ENCODE results near the gene SEMG1.

The SEMG1 gene

DNA sequence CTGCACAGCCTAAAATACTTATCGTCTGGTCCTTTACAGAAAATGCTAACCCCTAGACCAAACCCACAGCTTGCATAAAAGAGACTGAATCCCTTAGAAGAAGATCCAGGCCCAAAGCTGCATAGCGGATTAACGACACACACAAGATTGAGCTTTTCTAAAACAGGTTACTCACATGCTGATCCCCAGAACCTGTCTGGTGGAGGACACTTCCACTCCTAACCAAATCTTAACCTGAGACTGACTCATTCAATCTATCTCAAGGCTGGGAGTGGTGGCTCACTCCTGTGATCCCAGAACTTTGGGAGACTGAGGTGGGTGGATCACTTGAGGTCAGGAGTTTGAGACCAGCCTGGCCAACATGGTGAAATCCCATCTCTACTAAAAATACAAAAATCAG, 50.3 kb downstream of the SEMG1 start:
- DNase-seq (ENCODE audit: insufficient read length, low spot score) (no peak), FAIRE-seq (no peak)
- TF ChIP-seq, protein P1, sequence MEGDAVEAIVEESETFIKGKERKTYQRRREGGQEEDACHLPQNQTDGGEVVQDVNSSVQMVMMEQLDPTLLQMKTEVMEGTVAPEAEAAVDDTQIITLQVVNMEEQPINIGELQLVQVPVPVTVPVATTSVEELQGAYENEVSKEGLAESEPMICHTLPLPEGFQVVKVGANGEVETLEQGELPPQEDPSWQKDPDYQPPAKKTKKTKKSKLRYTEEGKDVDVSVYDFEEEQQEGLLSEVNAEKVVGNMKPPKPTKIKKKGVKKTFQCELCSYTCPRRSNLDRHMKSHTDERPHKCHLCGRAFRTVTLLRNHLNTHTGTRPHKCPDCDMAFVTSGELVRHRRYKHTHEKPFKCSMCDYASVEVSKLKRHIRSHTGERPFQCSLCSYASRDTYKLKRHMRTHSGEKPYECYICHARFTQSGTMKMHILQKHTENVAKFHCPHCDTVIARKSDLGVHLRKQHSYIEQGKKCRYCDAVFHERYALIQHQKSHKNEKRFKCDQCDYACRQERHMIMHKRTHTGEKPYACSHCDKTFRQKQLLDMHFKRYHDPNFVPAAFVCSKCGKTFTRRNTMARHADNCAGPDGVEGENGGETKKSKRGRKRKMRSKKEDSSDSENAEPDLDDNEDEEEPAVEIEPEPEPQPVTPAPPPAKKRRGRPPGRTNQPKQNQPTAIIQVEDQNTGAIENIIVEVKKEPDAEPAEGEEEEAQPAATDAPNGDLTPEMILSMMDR (IDR thresholded peaks at IDR 0.05; ENCODE audit: insufficient read depth, missing control alignments), result no peak

GRCh38 chr20:45257711-45258110, 50.9 kb downstream of the SEMG1 start:
- DNase-seq (ENCODE audit: insufficient read length, low spot score) (no peak), FAIRE-seq (no peak)
- TF ChIP-seq, protein P1 (IDR thresholded peaks at IDR 0.05; ENCODE audit: insufficient read depth, missing control alignments), result no peak

DNA sequence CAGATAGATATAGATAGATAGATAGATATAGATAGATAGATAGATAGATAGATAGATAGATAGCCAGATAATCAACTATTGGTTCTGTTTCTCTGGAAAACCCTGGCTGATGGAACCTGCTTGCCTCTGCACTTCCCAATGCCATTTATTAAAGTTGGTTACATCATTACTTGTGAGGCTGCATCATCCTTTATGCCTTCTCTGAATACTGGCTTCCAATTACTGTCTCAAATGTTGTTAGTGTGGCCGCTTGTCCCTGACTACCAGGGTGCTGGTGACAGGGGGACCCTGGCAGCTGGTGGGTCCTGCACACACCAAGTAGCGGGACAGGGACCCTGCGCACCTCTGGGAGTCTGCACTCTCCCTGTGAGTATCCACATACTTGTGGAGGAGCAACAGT, 51.4 kb downstream of the SEMG1 start:
- TF ChIP-seq, protein P1 (IDR thresholded peaks at IDR 0.05; ENCODE audit: insufficient read depth, missing control alignments), result no peak
- no peak for DNase-seq (ENCODE audit: insufficient read length, low spot score)
- FAIRE-seq, result no peak

DNA sequence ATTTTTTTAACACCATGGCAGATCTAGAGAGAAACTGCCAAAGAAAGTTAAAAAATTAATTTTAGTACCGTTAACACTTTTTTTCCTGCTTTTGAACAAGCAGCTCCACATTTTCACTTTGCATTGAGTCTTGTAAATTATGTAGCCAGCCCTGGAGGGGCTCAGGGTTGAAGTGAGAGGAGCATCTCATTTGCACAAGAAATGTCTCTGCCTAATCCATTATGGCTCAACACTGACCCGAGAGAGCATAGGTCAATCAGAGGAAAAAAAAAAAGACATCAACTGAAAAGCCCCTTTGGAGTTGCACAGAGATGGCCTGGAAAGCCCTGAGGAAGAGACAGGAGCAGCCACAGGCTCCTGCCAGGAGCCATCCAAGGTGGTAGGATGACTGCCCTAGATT, 51.8 kb downstream of the SEMG1 start:
- TF ChIP-seq, protein P1 (IDR thresholded peaks at IDR 0.05; ENCODE audit: insufficient read depth, missing control alignments), result no peak
- DNase-seq (ENCODE audit: insufficient read length, low spot score) (no peak), FAIRE-seq (no peak)

Data from D721Med (cell line).